ENCODE results near the gene VAT1L.

VAT1L gene

DNA sequence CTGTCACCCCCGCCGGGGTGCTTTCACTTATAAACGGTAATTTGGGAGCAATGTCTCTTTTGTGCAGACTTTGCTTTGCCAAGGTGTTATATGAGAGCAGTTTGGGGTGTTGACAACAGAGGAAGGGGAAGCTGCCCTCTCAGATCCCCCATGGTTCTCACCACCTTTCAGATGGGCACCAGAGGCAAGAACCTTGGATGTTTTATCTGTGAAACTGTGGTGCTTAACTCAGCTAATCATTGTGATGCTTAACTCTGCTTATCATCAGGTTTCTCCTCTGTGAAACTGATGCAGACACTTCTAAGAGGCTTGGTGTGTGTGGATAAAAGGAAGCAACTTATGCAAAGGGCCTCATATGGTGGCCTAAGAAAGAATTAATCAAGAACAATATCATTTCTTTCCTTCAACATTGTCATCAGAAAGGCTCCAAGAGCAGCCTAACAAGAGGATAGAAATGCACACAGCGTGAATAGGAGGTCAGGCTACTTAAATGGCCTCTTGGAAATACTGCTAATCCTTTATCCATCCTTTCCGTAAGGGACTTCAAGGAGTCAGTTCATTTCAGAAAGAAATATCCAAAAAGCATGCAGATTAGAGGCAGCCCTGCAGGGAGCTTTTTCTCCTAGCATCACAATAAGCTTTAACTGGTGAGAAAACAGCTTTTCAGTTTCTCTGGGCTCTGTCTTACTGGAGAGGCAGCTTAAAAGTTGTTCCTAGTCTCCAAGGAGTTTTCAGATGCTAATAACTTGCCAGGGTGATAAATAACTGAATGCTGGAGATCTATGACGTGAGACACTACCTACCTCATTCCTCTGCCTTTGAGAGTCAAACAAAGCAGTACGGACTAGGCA is 178.9 kb downstream of the VAT1L start:
- H3K4me3 ChIP-seq (replicated peaks in 1 of 2; ENCODE audit: low read depth in 2 of 2, low read length in 2 of 2) = no peak overlapping the region
- TF ChIP-seq, protein P1, sequence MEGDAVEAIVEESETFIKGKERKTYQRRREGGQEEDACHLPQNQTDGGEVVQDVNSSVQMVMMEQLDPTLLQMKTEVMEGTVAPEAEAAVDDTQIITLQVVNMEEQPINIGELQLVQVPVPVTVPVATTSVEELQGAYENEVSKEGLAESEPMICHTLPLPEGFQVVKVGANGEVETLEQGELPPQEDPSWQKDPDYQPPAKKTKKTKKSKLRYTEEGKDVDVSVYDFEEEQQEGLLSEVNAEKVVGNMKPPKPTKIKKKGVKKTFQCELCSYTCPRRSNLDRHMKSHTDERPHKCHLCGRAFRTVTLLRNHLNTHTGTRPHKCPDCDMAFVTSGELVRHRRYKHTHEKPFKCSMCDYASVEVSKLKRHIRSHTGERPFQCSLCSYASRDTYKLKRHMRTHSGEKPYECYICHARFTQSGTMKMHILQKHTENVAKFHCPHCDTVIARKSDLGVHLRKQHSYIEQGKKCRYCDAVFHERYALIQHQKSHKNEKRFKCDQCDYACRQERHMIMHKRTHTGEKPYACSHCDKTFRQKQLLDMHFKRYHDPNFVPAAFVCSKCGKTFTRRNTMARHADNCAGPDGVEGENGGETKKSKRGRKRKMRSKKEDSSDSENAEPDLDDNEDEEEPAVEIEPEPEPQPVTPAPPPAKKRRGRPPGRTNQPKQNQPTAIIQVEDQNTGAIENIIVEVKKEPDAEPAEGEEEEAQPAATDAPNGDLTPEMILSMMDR (IDR thresholded peaks at IDR 0.05; ENCODE audit: low read depth, low read length) = no peak
- DNase-seq (ENCODE audit: low read depth in 2 of 2) = no peak

DNA sequence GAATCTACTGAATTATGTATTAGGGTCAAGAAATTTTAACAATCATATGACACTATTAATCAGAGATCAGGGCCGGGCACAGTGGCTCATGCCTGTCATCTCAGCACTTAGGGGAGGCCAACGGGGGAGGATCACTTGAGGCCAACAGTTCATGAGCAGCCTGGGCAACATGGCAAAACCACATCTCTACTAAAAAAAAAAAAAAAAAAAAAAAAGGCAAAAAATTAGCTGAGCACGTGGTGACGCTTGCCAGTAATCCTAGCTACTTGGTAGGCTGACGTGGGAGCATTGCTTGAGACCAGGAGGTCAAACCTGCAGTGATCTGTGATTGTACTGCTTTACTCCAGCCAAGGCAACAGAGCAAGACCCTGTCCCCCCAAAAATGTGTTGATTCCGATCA is 181.5 kb downstream of the VAT1L start:
- DNase-seq (ENCODE audit: low read depth in 2 of 2) = no peak
- no peak overlapping the region for H3K4me3 ChIP-seq (replicated peaks in 1 of 2; ENCODE audit: low read depth in 2 of 2, low read length in 2 of 2)
- TF ChIP-seq, protein P1 (IDR thresholded peaks at IDR 0.05; ENCODE audit: low read depth, low read length) = no peak

DNA sequence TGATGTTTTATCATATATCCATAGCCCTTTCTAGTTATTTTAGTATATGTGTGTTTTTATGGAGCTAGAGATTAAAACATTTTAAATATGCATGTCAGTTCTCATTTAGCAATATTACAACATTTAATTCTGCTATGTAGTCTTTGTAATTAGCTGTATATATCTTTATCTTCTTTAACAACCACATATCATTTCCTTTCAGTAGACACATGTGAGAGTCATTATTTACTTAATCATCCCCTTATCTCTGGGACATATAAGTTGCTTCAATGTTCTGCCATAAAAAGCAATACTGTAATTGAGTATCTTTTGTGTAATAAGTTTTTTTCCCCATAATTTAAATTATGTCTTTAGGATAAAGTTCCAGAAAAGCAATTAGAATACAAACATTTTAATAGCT is 182.0 kb downstream of the VAT1L start:
- TF ChIP-seq, protein P1 (IDR thresholded peaks at IDR 0.05; ENCODE audit: low read depth, low read length) = no peak
- H3K4me3 ChIP-seq (replicated peaks in 1 of 2; ENCODE audit: low read depth in 2 of 2, low read length in 2 of 2) = no peak overlapping the region
- DNase-seq (ENCODE audit: low read depth in 2 of 2) = no peak

DNA sequence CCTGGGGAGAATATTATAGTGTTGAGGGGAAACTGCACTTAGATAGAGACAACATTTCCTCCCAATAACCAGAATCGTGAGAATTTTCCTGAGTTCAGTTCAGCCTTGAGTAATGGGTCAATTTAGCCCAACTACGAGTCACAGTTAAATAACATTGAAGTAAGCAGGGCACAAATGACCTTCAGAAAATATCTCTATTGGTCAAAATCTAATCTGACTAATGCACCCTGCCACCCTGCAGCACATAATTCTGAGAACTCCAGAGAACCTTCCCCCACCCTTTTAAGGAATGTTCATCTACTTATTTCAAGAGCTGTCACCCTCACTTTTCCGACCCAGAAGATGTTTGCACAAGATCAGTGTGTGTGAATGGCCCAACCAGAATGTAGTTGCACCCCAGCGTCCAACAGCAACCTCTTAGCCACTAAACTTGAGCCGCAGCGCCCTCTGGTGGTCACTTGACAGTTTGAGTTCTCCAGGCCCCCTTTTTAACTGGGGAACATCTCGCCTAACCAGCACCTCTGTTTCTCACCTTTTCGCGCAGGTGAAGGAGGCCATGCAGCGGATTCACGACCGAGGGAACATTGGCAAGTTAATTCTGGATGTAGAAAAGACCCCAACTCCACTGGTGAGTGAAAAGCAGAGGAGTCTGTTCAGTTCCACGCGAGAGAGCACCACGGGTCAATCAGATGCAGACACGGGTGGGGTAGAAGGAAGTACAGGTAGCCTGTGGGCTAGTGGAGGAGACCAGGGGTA is 183.1 kb downstream of the VAT1L start:
- H3K4me3 ChIP-seq (replicated peaks in 1 of 2; ENCODE audit: low read depth in 2 of 2, low read length in 2 of 2) = no peak overlapping the region
- TF ChIP-seq, protein P1 (IDR thresholded peaks at IDR 0.05; ENCODE audit: low read depth, low read length) = peak; percentile 66
- DNase-seq (ENCODE audit: low read depth in 2 of 2) = peak; percentile 75 to 76

DNA sequence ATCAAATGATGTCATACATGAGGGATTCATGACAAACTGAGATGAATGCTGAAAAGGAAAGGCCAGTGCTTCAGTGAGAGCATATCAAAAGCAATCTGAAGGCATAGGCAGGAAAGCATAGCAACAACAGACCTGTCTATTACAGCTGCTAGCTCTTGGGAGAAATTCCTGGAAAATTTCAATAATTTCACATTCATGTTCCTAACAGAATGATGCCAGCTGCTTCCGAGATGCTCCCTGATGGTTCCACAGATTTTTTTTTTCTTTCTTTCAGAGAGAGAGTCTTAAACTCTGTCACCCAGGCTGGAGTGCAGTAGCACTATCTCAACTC is 183.7 kb downstream of the VAT1L start:
- no peak overlapping the region for H3K4me3 ChIP-seq (replicated peaks in 1 of 2; ENCODE audit: low read depth in 2 of 2, low read length in 2 of 2)
- TF ChIP-seq, protein P1 (IDR thresholded peaks at IDR 0.05; ENCODE audit: low read depth, low read length) = no peak
- no peak for DNase-seq (ENCODE audit: low read depth in 2 of 2)

DNA sequence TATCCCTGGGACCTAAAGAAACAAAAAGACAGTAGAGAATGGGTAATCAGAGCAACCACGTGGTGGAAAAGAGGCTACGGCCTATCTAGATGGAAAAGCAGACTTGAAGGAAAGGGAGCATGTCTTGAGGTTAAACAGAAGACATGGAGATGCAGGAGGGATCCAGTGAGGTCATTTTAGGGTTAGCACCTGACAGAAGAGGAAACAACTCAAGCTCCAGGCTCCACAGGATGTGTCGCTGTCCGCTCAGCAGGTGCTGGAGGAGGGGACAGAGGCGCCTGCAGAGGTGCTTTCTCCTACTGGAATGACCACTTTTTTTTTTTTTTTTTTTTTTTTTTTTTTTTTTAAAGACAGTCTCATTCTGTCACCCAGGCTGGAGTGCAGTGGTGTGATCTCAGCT is 186.5 kb downstream of the VAT1L start:
- no peak overlapping the region for H3K4me3 ChIP-seq (replicated peaks in 1 of 2; ENCODE audit: low read depth in 2 of 2, low read length in 2 of 2)
- TF ChIP-seq, protein P1 (IDR thresholded peaks at IDR 0.05; ENCODE audit: low read depth, low read length) = no peak
- DNase-seq (ENCODE audit: low read depth in 2 of 2) = no peak

Data from cardiac fibroblast (primary cell).